Transverse colon (tissue), 4 donors: Measurements from ENCODE around the gene STK32C. TPM values are rescaled to one million over a fixed set of nuclear protein-coding genes. Genes with fewer than 3 reads are reported as not detected.

Experiments
- DNase-seq: peaks from one replicate; pipeline ENCODE4 v3.0.0-alpha.2; 2019
- H3K27ac ChIP-seq, 4 donors: fragments of 200-600 bp; sonication (generic); 2 replicates each; pipeline ENCODE4 v1.5.1; 2016 to 2018; ENCODE audit warnings: inconsistent platforms in 4 of 4
- H3K27me3 ChIP-seq: fragments of 200-600 bp; sonication (generic); 2 replicates; pipeline ENCODE4 v1.5.1; 2017; ENCODE audit warnings: inconsistent platforms
- H3K36me3 ChIP-seq, 4 donors: fragments of 200-600 bp; sonication (generic); 2 replicates each; pipeline ENCODE4 v1.5.1; 2017 to 2019; ENCODE audit warnings: inconsistent platforms in 4 of 4
- H3K4me1 ChIP-seq, 4 donors: fragments of 200-600 bp; sonication (generic); 2 replicates each; pipeline ENCODE4 v1.5.1; 2017 to 2020; ENCODE audit warnings: inconsistent platforms in 4 of 4
- H3K4me3 ChIP-seq, 4 donors: fragments of 200-600 bp; sonication (generic); 1 replicate in 1 of 4; 2 replicates in 3 of 4; pipeline versions ENCODE4 v1.5.1 to v1.6.1; 2017 to 2019; ENCODE audit warnings: inconsistent platforms in 4 of 4
- H3K9me3 ChIP-seq, 2 donors: fragments of 200-600 bp; sonication (generic); 2 replicates each; pipeline ENCODE4 v1.5.1; 2017 to 2019; ENCODE audit warnings: inconsistent platforms in 2 of 2
- EP300 ChIP-seq: sonication (generic); formaldehyde crosslinking; IDR thresholded peaks from one replicate; pipeline ENCODE4 v1.6.1; 2017; ENCODE audit warnings: antibody characterized with exemption, low read depth
- POLR2A ChIP-seq: fragments of 450-650 bp; IDR thresholded peaks from one replicate; pipeline ENCODE4 v1.6.1; 2016; ENCODE audit warnings: antibody characterized with exemption, mild to moderate bottlenecking, moderate library complexity
- POLR2AphosphoS5 ChIP-seq, 3 donors: sonication (generic); formaldehyde crosslinking; IDR thresholded peaks; one replicate each; pipeline ENCODE4 v1.6.1; 2016; ENCODE audit warnings: antibody characterized with exemption in 3 of 3
- WGBS, 2 donors: methylation state at CpG; one replicate each; pipeline ENCODE4 v1.1.5; 2018; ENCODE audit warnings: low coverage in 1 of 2; 5-methylcytosine and 5-hydroxymethylcytosine counted together
- in situ Hi-C, 4 donors: fragments of 200-750 bp; cut with MboI; loops; one replicate each; pipeline versions ENCODE4 v1.15.0 to v1.15.1; 2017; ENCODE audit warnings: low sequenced_read_pairs in 3 of 4, low pct_ligation_motif_present in 1 of 4, low pct_unique_long_range_greater_than_20kb in 1 of 4
- intact Hi-C: fragments of 100-400 bp; cut with DNase I; formaldehyde crosslinking; loops from one replicate; pipeline ENCODE4 v1.15.1; 2023; ENCODE audit warnings: low total_unique reads
- total RNA-seq, 4 donors: library from RNA; depleted of rRNA; stranded (reverse); fragments of >200 nt; gene quantifications; one replicate each; pipeline ENCODE4 v1.1.0, GENCODE V29; 2016
- TF ChIP-seq, protein P1 (sequence below), 5 experiments: fragments of 200-600 bp in 3 of 5; fragments of 450-650 bp in 2 of 5; sonication (generic) in 3 of 5; IDR thresholded peaks; 1 replicate in 2 of 5; 2 replicates in 3 of 5; pipeline ENCODE4 v1.5.1; 2016 to 2017; ENCODE audit warnings: antibody characterized with exemption in 5 of 5, inconsistent platforms in 3 of 5, mild to moderate bottlenecking in 2 of 5, moderate library complexity in 1 of 5

STK32C gene
- total RNA-seq, 4 donors from 2014 or later = 2.2 to 7.8 (median 3.7) TPM; not detected in 1

DNA sequence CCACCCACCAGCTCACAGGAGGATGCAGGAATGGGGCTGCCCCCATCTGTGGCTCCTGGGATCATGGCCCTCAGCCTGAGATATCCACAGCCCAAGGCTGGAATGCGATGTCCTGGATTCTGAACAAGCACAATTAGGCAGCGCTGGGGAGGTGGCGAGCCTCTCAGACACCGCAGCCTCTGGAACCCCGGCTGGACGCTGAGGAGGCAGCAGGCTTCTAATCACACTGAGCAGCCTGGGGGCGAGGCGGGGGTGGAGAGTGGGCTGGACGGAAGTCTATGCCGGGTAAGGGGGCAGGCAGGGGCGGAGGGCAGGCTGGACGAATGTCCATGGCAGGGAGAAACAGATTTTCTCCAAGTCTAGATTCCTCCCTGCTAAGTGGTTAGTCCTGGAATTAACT is 64.6 kb downstream of the STK32C start:
- intact Hi-C loops (no loop called here), in situ Hi-C loops (loop anchor here in 2 of 4 donors (25.0 kb wide), 2 partner anchors 94 to 394 kb away; partner anchors contain the start of gene LRRC27 (in 1 of the 2))
- no peak for DNase-seq
- Histone ChIP-seq H3K9me3 (no peaks in the 10 kb centered on the region), H3K27me3 (no peaks in the 10 kb centered on the region), H3K27ac (no peak overlapping the region), H3K36me3 (no peaks in the 10 kb centered on the region), H3K4me3 (no peak overlapping the region), H3K4me1 (no peaks in the 10 kb centered on the region)
- TF ChIP-seq EP300 (no peak), POLR2AphosphoS5 (IDR thresholded peaks at IDR 0.05) (no peak), POLR2A (no peak)
- TF ChIP-seq, protein P1, sequence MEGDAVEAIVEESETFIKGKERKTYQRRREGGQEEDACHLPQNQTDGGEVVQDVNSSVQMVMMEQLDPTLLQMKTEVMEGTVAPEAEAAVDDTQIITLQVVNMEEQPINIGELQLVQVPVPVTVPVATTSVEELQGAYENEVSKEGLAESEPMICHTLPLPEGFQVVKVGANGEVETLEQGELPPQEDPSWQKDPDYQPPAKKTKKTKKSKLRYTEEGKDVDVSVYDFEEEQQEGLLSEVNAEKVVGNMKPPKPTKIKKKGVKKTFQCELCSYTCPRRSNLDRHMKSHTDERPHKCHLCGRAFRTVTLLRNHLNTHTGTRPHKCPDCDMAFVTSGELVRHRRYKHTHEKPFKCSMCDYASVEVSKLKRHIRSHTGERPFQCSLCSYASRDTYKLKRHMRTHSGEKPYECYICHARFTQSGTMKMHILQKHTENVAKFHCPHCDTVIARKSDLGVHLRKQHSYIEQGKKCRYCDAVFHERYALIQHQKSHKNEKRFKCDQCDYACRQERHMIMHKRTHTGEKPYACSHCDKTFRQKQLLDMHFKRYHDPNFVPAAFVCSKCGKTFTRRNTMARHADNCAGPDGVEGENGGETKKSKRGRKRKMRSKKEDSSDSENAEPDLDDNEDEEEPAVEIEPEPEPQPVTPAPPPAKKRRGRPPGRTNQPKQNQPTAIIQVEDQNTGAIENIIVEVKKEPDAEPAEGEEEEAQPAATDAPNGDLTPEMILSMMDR (IDR thresholded peaks at IDR 0.05) = no peak
- 81 to 91% methylated on average over 8 to 12 of the region's 12 CpGs for WGBS, 2 donors

DNA sequence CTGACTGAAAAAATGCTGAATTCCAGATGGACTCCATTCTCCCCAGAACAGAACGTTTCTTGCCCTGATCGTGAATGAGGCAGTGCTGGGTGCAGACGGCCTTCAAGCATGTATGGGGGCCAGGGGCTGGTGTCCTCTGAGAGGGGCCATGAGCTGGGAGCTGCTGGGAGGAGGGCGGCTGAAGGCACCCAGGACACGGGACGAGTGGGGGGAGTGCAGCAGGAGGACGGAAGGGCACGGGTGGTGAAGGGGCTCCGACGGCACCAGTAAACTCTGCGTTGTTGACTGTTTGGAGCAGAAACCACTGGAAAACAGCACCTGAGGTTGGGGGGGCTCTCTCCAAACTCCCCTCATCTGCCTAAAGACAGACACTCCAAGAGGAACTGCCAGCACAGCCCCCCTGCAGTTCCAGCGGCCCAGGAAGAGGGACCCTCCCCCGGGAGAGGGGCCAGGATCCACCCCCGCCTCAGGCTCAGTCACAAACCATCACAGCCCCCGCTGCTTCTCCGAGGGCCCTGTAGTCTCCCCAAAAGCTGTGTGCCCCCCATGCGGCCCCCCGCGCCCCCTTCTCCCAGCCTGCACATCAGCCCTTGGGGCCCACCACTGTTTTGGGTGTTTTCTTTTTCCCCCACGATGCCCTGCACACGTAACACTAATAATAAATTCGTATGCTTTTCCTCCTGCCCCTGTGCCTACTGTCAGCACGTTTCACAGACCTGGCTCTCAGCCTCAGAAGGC is 65.5 kb downstream of the STK32C start:
- intact Hi-C loops (no loop called here), in situ Hi-C loops (loop anchor here in 2 of 4 donors (25.0 kb wide), 2 partner anchors 95 to 395 kb away; partner anchors contain the start of gene LRRC27 (in 1 of the 2))
- Histone ChIP-seq H3K36me3 (no peaks in the 10 kb centered on the region), H3K4me3 (no peak overlapping the region), H3K27me3 (no peaks in the 10 kb centered on the region), H3K27ac (no peak overlapping the region), H3K9me3 (no peaks in the 10 kb centered on the region), H3K4me1 (no peaks in the 10 kb centered on the region)
- WGBS, 2 donors = 77 to 83% methylated on average over 11 to 22 of the region's 23 CpGs
- DNase-seq = no peak
- TF ChIP-seq POLR2A = no peak
- no peak for TF ChIP-seq EP300
- TF ChIP-seq, protein P1 (IDR thresholded peaks at IDR 0.05) = no peak
- TF ChIP-seq POLR2AphosphoS5 (IDR thresholded peaks at IDR 0.05) = no peak

DNA sequence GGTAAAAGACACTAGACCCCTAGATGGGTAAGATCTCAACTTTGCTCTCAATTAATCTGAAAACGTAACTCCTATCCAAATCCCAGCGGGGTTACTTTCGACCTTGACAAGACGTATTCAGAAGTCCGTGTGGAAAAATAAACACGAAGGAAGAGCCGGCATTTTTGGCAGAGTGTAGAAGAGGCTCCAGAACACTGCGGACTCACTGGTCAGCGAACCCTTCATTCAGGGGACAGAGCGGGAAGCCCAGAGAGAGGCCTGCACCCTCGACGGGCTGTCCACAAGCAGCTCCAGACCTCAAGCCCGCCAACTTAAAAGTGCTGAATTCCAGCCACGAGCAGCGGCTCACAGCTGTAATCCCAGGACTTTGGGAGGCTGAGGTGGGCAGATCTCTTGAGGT is 66.3 kb downstream of the STK32C start:
- TF ChIP-seq EP300 (no peak), POLR2AphosphoS5 (IDR thresholded peaks at IDR 0.05) (no peak), POLR2A (no peak)
- TF ChIP-seq, protein P1 (IDR thresholded peaks at IDR 0.05) = no peak
- H3K27ac ChIP-seq = no peak overlapping the region
- no peaks in the 10 kb centered on the region for H3K27me3 ChIP-seq
- no peak for DNase-seq
- H3K9me3 ChIP-seq = no peaks in the 10 kb centered on the region
- 83 to 94% methylated on average over 5 to 15 of the region's 15 CpGs for WGBS, 2 donors
- intact Hi-C loops (no loop called here), in situ Hi-C loops (loop anchor here in 2 of 4 donors (25.0 kb wide), 2 partner anchors 96 to 396 kb away; partner anchors contain the start of gene LRRC27 (in 1 of the 2))
- H3K4me3 ChIP-seq = no peak overlapping the region
- no peaks in the 10 kb centered on the region for H3K4me1 ChIP-seq
- H3K36me3 ChIP-seq = no peaks in the 10 kb centered on the region

- TF ChIP-seq POLR2AphosphoS5 (IDR thresholded peaks at IDR 0.05) (no peak), EP300 (no peak), POLR2A (no peak)
- TF ChIP-seq, protein P1 (IDR thresholded peaks at IDR 0.05) = no peak
- no peak overlapping the region for H3K27ac ChIP-seq
- intact Hi-C loops = no loop called here
Measured at GRCh38 chr10:132241086-132241485, 66.7 kb downstream of the STK32C start.

More at GRCh38 chr10:132241086-132241485, 66.7 kb downstream of the STK32C start:
- H3K4me3 ChIP-seq = no peak overlapping the region
- in situ Hi-C loops = loop anchor here in 2 of 4 donors (25.0 kb wide), 2 partner anchors 96 to 396 kb away; partner anchors contain the start of gene LRRC27 (in 1 of the 2)
- H3K4me1 ChIP-seq = no peaks in the 10 kb centered on the region
- DNase-seq = no peak
- H3K27me3 ChIP-seq = no peaks in the 10 kb centered on the region
- WGBS, 2 donors = 88 to 92% methylated on average over 2 to 13 of the region's 13 CpGs
- no peaks in the 10 kb centered on the region for H3K36me3 ChIP-seq
- H3K9me3 ChIP-seq = no peaks in the 10 kb centered on the region
